Neural crest cell (in vitro differentiated cells): ENCODE results near the gene STARD10. TPM values are rescaled to one million over a fixed set of nuclear protein-coding genes. Genes with fewer than 3 reads are reported as not detected.

ENCODE experiments used
- DNase-seq: peaks from one replicate; pipeline ENCODE4 v3.0.0; 2021; ENCODE audit warnings: low read depth, mixed read lengths, low spot score
- H3K27ac Mint-ChIP-seq: one replicate; pipeline ENCODE4 v1.8.0; 2021; ENCODE audit warnings: mild to moderate bottlenecking, mixed read lengths; ENCODE audit not compliant: unreplicated experiment
- H3K27me3 Mint-ChIP-seq: 2 replicates; pipeline ENCODE4 v1.8.0; 2021; ENCODE audit warnings: low read depth, mild to moderate bottlenecking, mixed read lengths
- H3K36me3 Mint-ChIP-seq: 2 replicates; pipeline ENCODE4 v1.8.0; 2021; ENCODE audit warnings: low read depth, mild to moderate bottlenecking, mixed read lengths
- H3K4me1 Mint-ChIP-seq: 2 replicates; pipeline ENCODE4 v1.8.0; 2021; ENCODE audit warnings: mixed read lengths
- H3K4me3 Mint-ChIP-seq: one replicate; pipeline ENCODE4 v1.8.0; 2021; ENCODE audit warnings: mild to moderate bottlenecking, mixed read lengths
- H3K9me3 Mint-ChIP-seq: 2 replicates; pipeline ENCODE4 v1.8.0; 2021; ENCODE audit warnings: mixed read lengths
- CTCF ChIP-seq: fragments of 200-600 bp; sonication (generic); conservative IDR thresholded peaks from 2 replicates; pipeline ENCODE4 v1.5.0; 2021; ENCODE audit warnings: antibody characterized with exemption, mild to moderate bottlenecking
- total RNA-seq: library from RNA; stranded (reverse); gene quantifications from 2 replicates; pipeline ENCODE4 v1.2.1, GENCODE V29; 2021

Gene STARD10
- total RNA-seq, 1 donor from 2014 or later: 12.6 TPM

GRCh38 chr11:72832301-72833082 is 38.6 kb upstream of the STARD10 start:
- Mint-ChIP-seq H3K4me3 (no peak overlapping the region), H3K9me3 (no peaks in the 10 kb centered on the region), H3K27ac (peak overlapping the region; percentile 83), H3K4me1 (peaks cover 9% of the 10 kb centered on the region), H3K36me3 (no peaks in the 10 kb centered on the region), H3K27me3 (peaks cover 3% of the 10 kb centered on the region)
- no peak for DNase-seq
- no peak for TF ChIP-seq CTCF

GRCh38 chr11:72831521-72832300 is 37.9 kb upstream of the STARD10 start:
- Mint-ChIP-seq H3K4me1 (peaks cover 9% of the 10 kb centered on the region), H3K9me3 (no peaks in the 10 kb centered on the region), H3K4me3 (peak overlapping the region; percentile 21), H3K27me3 (peaks cover 3% of the 10 kb centered on the region), H3K27ac (peak overlapping the region; percentile 83), H3K36me3 (no peaks in the 10 kb centered on the region)
- peak; percentile 82 for DNase-seq
- peak; percentile 97 for TF ChIP-seq CTCF

GRCh38 chr11:72829884-72830533 is 36.2 kb upstream of the STARD10 start:
- Mint-ChIP-seq H3K27ac (peak overlapping the region; percentile 50), H3K4me1 (peaks cover 9% of the 10 kb centered on the region)

GRCh38 chr11:72829178-72829577 is 35.3 kb upstream of the STARD10 start:
- Mint-ChIP-seq H3K27me3 (peaks cover 3% of the 10 kb centered on the region), H3K27ac (no peak overlapping the region), H3K4me3 (peak overlapping the region; percentile 51), H3K9me3 (no peaks in the 10 kb centered on the region), H3K4me1 (peaks cover 9% of the 10 kb centered on the region), H3K36me3 (no peaks in the 10 kb centered on the region)
- TF ChIP-seq CTCF: no peak
- DNase-seq: no peak

More at GRCh38 chr11:72829884-72830533, 36.2 kb upstream of the STARD10 start:
- Mint-ChIP-seq H3K4me3 (no peak overlapping the region), H3K9me3 (no peaks in the 10 kb centered on the region), H3K36me3 (no peaks in the 10 kb centered on the region), H3K27me3 (peaks cover 3% of the 10 kb centered on the region)
- no peak for TF ChIP-seq CTCF
- DNase-seq: no peak

- H3K4me1 Mint-ChIP-seq: peaks cover 9% of the 10 kb centered on the region
- peaks cover 6% of the 10 kb centered on the region for H3K27me3 Mint-ChIP-seq
- H3K4me3 Mint-ChIP-seq: no peak overlapping the region
- TF ChIP-seq CTCF: no peak
- H3K36me3 Mint-ChIP-seq: no peaks in the 10 kb centered on the region
- H3K27ac Mint-ChIP-seq: peak overlapping the region; percentile 78
- H3K9me3 Mint-ChIP-seq: no peaks in the 10 kb centered on the region
- DNase-seq: no peak
These were observed 34.9 kb upstream of the STARD10 start for GRCh38 chr11:72828692-72829101.
